PFSK-1 (cell line): ENCODE data around the gene POC1A.

Source experiments
- FOXP2 ChIP-seq: optimal IDR thresholded peaks from 2 replicates; pipeline ENCODE3; 2011; ENCODE audit warnings: borderline replicate concordance, control low read depth, inconsistent platforms; ENCODE audit not compliant: insufficient read depth; ENCODE audit errors: extremely low read length, extremely low read depth
- POLR2AphosphoS5 ChIP-seq: IDR thresholded peaks from 2 replicates; pipeline ENCODE4 v1.6.1; 2012; ENCODE audit warnings: low read depth, mild to moderate bottlenecking, control low read depth, low read length, moderate library complexity
- SIN3A ChIP-seq: IDR thresholded peaks from 2 replicates; pipeline ENCODE4 v1.6.1; 2012; ENCODE audit warnings: mild to moderate bottlenecking, low read length, moderate library complexity, borderline replicate concordance; ENCODE audit not compliant: insufficient read depth
- TAF1 ChIP-seq: IDR thresholded peaks from 2 replicates; pipeline ENCODE4 v1.6.1; 2012; ENCODE audit warnings: low read length, control low read depth, borderline replicate concordance; ENCODE audit not compliant: insufficient read depth
- TF ChIP-seq, protein P1 (sequence below), 2 experiments: IDR thresholded peaks; 2 replicates each; pipeline versions ENCODE4 v1.6.1 to v1.8.0; 2011 to 2012; ENCODE audit warnings: low read depth in 2 of 2, low read length in 2 of 2, control low read depth in 1 of 2, inconsistent platforms in 1 of 2, mild to moderate bottlenecking in 1 of 2, moderate library complexity in 1 of 2; ENCODE audit not compliant: insufficient read depth in 1 of 2

The POC1A gene

DNA sequence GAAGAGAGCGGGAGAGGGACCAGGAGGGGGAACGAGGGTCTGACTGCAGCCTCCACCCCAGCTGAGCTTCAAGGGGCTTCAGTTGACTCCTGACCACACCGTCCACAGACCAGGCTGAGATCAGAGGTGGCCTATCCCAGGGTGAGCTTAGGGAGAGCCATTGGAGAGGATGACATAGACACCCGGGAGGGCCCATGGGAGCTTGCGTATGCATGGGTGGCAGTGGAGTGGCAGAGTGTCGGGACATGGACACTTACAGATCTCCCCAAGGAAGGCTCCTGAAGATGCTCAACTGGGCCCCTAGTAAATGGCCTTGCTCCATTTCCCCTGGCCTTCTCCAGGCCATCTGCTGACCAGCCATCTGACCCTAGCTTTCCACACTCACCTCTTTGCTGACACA, 31.1 kb upstream of the POC1A start:
- TF ChIP-seq, protein P1, sequence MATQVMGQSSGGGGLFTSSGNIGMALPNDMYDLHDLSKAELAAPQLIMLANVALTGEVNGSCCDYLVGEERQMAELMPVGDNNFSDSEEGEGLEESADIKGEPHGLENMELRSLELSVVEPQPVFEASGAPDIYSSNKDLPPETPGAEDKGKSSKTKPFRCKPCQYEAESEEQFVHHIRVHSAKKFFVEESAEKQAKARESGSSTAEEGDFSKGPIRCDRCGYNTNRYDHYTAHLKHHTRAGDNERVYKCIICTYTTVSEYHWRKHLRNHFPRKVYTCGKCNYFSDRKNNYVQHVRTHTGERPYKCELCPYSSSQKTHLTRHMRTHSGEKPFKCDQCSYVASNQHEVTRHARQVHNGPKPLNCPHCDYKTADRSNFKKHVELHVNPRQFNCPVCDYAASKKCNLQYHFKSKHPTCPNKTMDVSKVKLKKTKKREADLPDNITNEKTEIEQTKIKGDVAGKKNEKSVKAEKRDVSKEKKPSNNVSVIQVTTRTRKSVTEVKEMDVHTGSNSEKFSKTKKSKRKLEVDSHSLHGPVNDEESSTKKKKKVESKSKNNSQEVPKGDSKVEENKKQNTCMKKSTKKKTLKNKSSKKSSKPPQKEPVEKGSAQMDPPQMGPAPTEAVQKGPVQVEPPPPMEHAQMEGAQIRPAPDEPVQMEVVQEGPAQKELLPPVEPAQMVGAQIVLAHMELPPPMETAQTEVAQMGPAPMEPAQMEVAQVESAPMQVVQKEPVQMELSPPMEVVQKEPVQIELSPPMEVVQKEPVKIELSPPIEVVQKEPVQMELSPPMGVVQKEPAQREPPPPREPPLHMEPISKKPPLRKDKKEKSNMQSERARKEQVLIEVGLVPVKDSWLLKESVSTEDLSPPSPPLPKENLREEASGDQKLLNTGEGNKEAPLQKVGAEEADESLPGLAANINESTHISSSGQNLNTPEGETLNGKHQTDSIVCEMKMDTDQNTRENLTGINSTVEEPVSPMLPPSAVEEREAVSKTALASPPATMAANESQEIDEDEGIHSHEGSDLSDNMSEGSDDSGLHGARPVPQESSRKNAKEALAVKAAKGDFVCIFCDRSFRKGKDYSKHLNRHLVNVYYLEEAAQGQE (IDR thresholded peaks at IDR 0.05; ENCODE audit: insufficient read depth in 1 of 2, low read depth in 2 of 2, low read length in 2 of 2), result no peak
- TF ChIP-seq TAF1 (no peak), FOXP2 (no peak), SIN3A (no peak), POLR2AphosphoS5 (no peak)

DNA sequence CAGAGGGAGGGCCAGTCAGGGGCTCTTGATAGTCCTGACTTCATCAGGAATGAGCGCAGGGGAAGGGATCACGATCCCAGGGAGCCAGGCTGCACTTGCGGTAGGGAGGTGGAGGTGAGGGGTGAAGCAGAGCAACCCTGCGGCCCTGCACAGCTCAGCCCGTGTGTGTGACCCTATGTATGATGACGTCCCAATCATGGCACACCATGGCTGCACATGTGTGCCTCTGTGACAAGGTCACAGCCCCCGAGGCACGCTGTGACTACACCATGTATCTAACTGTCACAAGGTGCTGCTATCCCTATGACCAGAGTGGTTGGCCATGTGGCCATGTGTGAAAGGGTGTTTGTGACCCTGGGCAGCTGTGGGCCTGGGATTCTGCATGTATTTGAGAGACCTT, 30.5 kb upstream of the POC1A start:
- TF ChIP-seq, protein P1 (IDR thresholded peaks at IDR 0.05; ENCODE audit: insufficient read depth in 1 of 2, low read depth in 2 of 2, low read length in 2 of 2), result no peak
- TF ChIP-seq FOXP2, result no peak
- TF ChIP-seq POLR2AphosphoS5, result no peak
- no peak for TF ChIP-seq TAF1
- no peak for TF ChIP-seq SIN3A

DNA sequence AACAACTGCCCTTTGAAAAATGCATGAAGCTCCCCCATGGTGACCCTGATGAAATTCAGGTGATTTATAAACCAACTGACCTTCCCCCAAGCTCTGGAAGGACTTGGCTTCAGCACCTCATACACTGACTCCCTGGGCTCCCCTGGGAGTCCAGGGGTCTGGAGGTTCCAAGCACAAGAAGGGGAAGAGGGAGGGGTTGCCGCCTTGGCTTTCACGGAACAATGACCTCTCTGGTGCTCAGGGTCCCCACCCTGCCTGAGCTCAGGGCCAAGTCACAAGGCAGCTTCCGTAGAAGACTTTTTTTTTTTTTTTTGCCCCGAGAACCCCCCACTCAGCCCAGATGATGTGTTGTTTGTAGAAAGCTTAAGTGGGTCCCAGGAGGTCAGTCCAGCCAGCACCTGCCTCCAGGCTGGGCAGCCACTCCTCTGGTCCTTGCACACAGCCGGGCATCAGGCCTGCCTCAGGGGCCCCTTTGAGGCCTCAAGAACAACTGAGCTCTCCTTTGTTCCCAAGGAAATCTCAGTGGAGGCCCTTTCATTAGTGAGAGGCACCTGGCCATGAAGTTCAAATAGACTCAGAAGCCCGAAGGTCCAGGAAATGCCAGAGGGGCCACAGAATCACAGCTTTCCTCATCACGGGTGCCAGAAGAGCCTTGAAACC, 29.7 kb upstream of the POC1A start:
- TF ChIP-seq SIN3A, result no peak
- TF ChIP-seq FOXP2, result no peak
- TF ChIP-seq POLR2AphosphoS5, result no peak
- TF ChIP-seq, protein P1 (IDR thresholded peaks at IDR 0.05; ENCODE audit: insufficient read depth in 1 of 2, low read depth in 2 of 2, low read length in 2 of 2), result no peak
- TF ChIP-seq TAF1, result no peak

DNA sequence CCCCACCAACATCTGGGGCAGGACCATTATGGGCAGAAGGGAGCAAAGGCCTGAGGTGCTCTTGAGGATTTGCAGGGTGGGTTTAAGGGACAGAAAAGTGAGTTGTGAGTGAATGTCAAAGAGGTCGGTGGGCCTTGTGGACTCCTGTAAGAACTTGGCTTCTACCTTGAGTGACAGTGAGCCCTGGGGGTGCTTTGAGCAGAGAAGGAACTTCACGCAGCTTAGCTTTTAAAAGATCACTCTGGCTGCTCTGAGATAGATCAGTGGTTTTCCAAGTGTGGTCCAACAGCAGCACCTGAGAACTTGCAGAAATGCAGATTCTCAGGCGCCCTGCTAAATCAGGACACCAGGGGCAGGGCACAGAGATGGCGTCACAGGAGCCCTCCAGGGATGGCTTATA, 28.5 kb upstream of the POC1A start:
- TF ChIP-seq, protein P1 (IDR thresholded peaks at IDR 0.05; ENCODE audit: insufficient read depth in 1 of 2, low read depth in 2 of 2, low read length in 2 of 2), result no peak
- TF ChIP-seq FOXP2 (no peak), TAF1 (no peak), POLR2AphosphoS5 (no peak), SIN3A (no peak)

DNA sequence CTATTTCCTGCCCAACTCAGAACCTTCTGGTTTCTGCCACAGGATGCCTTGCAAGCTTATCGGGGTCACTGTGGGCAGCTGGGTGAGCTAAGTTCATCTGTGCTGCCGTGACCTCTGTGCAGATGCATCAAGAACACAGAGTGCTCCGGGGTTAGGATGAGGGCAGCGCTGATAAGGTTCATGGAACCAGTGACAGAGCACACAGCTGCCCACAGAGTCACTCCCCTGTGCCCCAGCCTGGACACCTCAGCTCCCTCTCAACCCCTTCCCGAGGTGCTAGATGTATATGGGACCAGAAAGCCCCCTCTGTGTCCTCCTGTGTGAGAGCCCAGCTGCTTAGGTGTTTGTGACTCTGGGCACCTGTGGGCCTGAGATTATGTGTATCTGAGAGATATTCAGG, 28.0 kb upstream of the POC1A start:
- TF ChIP-seq FOXP2 (no peak), POLR2AphosphoS5 (no peak), TAF1 (no peak)
